BE2C (cell line): ENCODE data around the gene DBNDD2.

Experiments used
- DNase-seq: peaks from one replicate; pipeline ENCODE4 v3.0.0-alpha.2; 2020
- H3K27me3 ChIP-seq: fragments of 250-450 bp; sonication (Bioruptor Pico); 2 replicates; pipeline ENCODE4 v1.5.1; 2020; ENCODE audit warnings: mild to moderate bottlenecking
- H3K36me3 ChIP-seq: fragments of 250-450 bp; sonication (Bioruptor Pico); 2 replicates; pipeline ENCODE4 v1.5.1; 2020; ENCODE audit warnings: mild to moderate bottlenecking
- H3K4me1 ChIP-seq: fragments of 250-450 bp; sonication (Bioruptor Pico); 2 replicates; pipeline ENCODE4 v1.5.1; 2020
- H3K4me3 ChIP-seq: 2 replicates; pipeline ENCODE4 v1.5.1; 2011; ENCODE audit warnings: low read depth, low read length
- H3K9me3 ChIP-seq: fragments of 250-450 bp; sonication (Bioruptor Pico); 2 replicates; pipeline ENCODE4 v1.5.1; 2020
- TF ChIP-seq, protein P1 (sequence below): IDR thresholded peaks from 2 replicates; pipeline ENCODE4 v1.5.1; 2012; ENCODE audit warnings: mild to moderate bottlenecking, low read depth, low read length

The DBNDD2 gene

DNA sequence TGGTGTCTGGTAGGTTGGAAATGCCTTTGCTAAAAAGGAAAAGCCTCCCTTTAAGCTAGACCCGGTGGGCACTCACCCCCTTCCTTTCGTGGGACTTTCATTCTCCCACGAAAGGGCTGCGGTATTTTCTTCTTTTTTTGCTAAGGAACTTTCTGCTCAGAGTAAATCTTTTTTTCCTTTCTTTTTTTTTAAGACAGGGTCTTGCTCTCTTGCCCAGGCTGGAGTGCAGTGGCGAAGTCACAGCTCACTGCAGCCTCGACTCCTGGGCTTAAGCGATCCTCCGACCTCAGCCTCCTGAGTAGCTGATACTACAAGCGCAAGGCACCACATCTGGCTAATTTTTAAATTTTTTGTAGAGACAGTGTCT lies 34.0 kb upstream of the DBNDD2 start:
- Histone ChIP-seq H3K36me3 (no peaks in the 10 kb centered on the region), H3K4me3 (no peak overlapping the region; the same call in 1 of the 2 replicates), H3K9me3 (no peaks in the 10 kb centered on the region), H3K27me3 (no peaks in the 10 kb centered on the region), H3K4me1 (no peaks in the 10 kb centered on the region)
- TF ChIP-seq, protein P1, sequence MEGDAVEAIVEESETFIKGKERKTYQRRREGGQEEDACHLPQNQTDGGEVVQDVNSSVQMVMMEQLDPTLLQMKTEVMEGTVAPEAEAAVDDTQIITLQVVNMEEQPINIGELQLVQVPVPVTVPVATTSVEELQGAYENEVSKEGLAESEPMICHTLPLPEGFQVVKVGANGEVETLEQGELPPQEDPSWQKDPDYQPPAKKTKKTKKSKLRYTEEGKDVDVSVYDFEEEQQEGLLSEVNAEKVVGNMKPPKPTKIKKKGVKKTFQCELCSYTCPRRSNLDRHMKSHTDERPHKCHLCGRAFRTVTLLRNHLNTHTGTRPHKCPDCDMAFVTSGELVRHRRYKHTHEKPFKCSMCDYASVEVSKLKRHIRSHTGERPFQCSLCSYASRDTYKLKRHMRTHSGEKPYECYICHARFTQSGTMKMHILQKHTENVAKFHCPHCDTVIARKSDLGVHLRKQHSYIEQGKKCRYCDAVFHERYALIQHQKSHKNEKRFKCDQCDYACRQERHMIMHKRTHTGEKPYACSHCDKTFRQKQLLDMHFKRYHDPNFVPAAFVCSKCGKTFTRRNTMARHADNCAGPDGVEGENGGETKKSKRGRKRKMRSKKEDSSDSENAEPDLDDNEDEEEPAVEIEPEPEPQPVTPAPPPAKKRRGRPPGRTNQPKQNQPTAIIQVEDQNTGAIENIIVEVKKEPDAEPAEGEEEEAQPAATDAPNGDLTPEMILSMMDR: no peak
- DNase-seq: no peak

DNA sequence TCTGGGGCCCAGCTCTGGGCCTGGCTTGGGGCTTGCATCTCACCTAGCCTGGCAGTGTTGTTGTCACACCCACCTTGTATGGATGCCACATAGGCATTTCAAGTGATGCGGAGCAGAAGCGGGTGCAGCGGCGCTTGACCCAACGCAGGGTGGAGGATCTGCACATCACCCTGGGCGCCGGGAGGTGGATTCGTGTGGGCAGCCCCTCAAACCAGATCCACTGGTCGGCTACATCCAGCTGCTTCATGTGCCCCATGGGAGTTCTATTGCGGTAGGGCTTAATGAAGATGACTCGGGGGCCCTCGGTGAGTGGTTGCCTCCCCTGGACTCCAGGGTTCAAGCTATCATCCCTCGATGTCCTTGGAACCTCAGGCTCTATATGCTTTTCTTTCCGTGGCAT lies 33.1 kb upstream of the DBNDD2 start:
- TF ChIP-seq, protein P1: no peak
- Histone ChIP-seq H3K4me1 (no peaks in the 10 kb centered on the region), H3K9me3 (no peaks in the 10 kb centered on the region), H3K4me3 (no peak overlapping the region), H3K36me3 (no peaks in the 10 kb centered on the region), H3K27me3 (no peaks in the 10 kb centered on the region)
- DNase-seq: no peak

DNA sequence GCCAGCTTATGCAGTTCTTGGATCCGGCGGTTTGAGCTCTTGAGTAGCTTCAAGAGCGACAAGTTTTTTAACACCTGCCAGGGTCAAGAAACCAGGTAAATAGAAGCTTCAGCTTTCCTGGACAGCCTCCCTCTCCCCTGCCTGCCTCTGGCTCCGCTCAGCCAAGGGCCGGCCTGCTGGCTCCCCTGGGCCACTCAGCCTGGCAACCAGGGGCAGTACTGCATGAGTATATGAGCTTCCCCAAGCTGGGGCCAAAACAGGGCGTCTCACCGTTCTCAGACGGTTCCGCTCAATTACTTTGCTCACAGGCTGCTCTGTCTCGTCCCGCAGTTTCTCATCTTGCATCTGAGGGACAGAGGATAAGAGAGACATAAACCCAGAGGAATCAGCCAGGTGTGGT lies 30.8 kb upstream of the DBNDD2 start:
- Histone ChIP-seq H3K27me3 (no peaks in the 10 kb centered on the region), H3K4me3 (no peak overlapping the region), H3K4me1 (no peaks in the 10 kb centered on the region), H3K9me3 (no peaks in the 10 kb centered on the region), H3K36me3 (no peaks in the 10 kb centered on the region)
- TF ChIP-seq, protein P1: no peak
- DNase-seq: no peak

DNA sequence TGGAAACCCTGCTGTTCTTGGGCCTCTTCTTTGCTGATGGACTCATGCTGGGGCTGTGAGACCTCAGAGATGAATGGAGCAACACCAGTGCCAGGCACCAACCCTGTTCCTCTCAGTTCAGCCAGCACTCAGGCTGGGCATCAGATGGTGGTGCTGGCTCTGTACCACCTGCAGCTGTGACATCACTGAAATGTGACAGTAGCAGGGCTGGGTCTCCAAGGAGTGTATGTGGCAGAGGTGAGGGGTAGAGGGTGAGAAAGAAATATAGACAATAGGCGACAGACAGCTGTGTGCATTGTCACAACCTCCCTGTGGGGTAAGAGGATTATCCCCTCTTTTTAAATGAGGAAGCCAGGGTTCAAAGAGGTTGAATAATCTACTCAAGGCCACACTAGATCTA lies 29.9 kb upstream of the DBNDD2 start, which contains the start of gene TP53TG5:
Gene TP53TG5 (minus strand): TSS at position 135 of the 400 bp plus-strand sequence. CDS start 89 bp downstream, at position 46.
- DNase-seq: no peak
- H3K4me3 ChIP-seq: no peak within 1 kb of the TSS
- H3K4me1 ChIP-seq: no peaks in the 10 kb centered on the region
- no peaks in the 10 kb centered on the region for H3K27me3 ChIP-seq
- no peaks in the 10 kb centered on the region for H3K36me3 ChIP-seq
- no peaks in the 10 kb centered on the region for H3K9me3 ChIP-seq
- TF ChIP-seq, protein P1: no peak

DNA sequence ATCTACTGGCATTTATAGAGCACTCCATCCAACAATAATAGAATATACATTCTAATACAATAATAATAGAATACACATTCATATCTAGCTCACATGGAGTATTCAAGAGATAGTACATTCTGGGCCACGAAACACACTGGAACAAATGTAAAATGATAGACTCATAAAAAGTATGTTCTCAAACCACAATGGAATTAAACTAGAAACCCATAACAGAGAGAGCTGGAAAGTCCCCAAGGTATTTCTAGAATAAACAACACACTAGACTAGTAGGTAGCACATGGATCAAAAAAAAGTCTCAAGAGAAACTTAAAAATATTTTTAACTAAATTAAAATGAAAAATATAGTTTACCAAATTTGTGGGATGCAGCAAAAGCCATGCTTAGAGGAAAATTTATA lies 20.8 kb upstream of the DBNDD2 start:
- Histone ChIP-seq H3K9me3 (no peaks in the 10 kb centered on the region), H3K27me3 (no peaks in the 10 kb centered on the region), H3K4me1 (no peaks in the 10 kb centered on the region), H3K36me3 (no peaks in the 10 kb centered on the region), H3K4me3 (no peak overlapping the region)
- TF ChIP-seq, protein P1: no peak
- no peak for DNase-seq

DNA sequence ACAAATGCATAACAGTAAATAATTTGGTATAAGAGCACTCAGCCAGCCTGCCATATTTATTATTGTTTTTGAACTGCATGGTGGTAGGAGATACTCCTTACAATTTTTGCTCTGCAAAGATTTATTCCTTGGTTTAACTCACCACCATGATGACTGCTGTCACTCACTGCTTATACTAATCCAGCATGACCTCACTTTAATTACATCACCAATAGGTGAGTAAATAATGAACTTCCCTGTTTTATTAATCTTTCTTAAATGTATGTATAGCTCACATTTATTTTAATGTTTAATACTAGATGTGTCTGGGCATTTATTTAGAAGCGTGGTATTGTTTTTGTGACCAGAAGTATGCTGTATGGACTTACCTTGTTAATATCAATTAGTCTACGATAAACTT lies 17.2 kb upstream of the DBNDD2 start:
- no peaks in the 10 kb centered on the region for H3K27me3 ChIP-seq
- TF ChIP-seq, protein P1: no peak
- H3K9me3 ChIP-seq: no peaks in the 10 kb centered on the region
- no peak for DNase-seq
- no peak overlapping the region for H3K4me3 ChIP-seq
- no peaks in the 10 kb centered on the region for H3K36me3 ChIP-seq
- no peaks in the 10 kb centered on the region for H3K4me1 ChIP-seq
